GM19025 (cell line): Measurements from ENCODE around the gene SPSB4.
A peak's percentile ranks its signal among the peaks of the same experiment; 100 is the strongest.
"Not testable (repeated sequence)": the region's sequence is repeated elsewhere in the genome, so short reads cannot be mapped to it uniquely, and the experiment has no call there.

ENCODE experiments used
- ATAC-seq: cut with Tn5 transposase; IDR thresholded peaks from one replicate; pipeline ENCODE4 v1.9.1; 2021; ENCODE audit warnings: mild to moderate bottlenecking, low read depth, moderate library complexity; ENCODE audit not compliant: unreplicated experiment

SPSB4 gene

GRCh38 chr3:141093971-141094684, 43.0 kb downstream of the SPSB4 start:
- no peak for ATAC-seq

DNA sequence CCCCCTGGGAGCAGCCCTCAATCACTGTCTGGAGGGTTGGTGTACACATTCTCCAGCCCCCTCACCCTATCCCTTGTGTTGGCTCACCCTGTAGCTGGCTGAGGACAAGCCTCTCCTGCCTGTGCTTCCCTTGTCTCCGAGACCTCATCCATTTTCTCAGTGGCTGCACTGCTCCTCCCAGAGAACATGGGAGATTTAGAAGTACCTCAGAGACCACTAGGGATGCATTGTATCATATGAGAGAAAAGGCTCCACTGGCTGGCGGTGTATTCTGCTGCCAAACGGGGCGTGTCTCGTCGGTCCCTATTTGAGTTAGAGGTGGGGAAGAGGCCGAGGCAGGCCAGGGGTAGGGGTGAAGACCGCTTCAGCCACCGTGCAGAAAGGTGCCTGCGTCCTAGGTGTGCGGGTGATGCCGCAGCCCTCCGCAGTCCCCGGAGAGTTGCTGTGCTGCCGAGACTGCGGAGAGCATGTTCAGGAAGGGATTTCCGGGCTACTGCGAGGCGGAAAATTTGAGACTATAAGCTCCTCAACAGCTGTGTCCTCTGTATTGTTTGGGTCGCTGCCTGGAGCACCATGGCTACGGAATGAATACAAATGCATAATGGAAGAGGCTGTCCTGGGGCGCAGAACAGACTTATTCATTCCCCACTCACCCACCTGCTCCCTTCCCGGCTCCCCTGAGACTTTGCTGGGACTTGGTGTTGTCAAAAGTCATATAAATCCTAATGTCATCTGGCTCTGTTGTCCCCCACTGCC, 43.8 kb downstream of the SPSB4 start:
- no peak for ATAC-seq

DNA sequence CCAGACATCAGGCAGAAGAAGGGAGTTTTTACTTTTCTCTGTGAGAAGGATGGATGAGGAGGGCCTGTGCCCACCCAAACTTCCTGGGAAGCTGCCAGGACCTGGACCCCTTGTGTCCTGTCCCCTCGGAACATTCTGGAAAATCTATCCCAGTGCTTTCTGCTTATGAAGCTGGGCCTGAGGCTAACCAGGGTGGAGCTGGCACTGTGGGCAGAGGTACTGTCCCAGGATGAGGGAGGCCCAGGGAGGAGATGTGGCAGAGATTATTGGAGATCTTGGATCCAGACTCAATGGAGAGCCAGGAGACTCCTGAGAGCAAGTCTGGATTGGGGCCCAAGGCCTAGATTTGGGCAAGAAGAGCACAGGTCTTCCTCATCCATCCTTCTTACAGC, 44.4 kb downstream of the SPSB4 start:
- ATAC-seq: no peak

GRCh38 chr3:141096164-141096563, 45.0 kb downstream of the SPSB4 start:
- ATAC-seq: no peak

DNA sequence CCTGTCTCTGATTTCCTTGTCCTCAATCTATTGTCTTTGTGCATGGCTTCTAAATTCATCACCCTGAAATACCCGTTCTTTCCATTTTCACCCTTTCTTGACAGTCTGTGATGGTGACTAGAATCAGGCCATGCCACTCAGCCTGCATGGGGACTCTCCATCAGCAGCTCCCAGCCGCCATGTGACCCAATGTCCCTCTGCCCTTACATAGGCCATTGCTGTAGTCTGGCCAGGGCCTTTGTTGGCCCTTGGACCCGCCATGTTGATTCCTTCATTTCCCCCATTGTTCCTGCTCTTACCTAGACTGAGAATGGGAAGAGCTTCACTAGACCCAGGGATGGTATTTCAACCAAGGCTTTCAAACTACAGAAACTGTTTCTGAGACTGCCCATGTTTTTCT, 45.8 kb downstream of the SPSB4 start:
- no peak for ATAC-seq

DNA sequence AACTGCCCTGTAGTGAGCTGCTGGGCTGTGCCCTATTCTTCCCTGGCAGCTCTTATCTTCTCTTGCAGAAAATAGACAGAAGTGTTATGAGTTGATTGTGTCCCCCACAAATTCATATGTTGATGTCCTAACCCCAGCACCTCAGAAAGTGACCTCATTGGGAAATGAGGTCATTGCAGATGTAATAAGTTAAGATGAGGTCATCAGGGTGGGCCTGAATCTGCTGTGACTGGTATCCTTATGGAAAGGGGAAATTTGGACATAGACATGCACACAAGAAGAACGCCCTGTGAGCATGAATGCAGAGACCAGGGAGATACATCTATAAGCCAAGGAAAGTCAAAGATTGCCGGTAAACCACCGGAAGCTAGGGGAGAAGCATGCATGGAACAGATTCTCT, 49.0 kb downstream of the SPSB4 start:
- ATAC-seq: no peak

- ATAC-seq: no peak
Measured at GRCh38 chr3:141100531-141101320, 49.6 kb downstream of the SPSB4 start.

DNA sequence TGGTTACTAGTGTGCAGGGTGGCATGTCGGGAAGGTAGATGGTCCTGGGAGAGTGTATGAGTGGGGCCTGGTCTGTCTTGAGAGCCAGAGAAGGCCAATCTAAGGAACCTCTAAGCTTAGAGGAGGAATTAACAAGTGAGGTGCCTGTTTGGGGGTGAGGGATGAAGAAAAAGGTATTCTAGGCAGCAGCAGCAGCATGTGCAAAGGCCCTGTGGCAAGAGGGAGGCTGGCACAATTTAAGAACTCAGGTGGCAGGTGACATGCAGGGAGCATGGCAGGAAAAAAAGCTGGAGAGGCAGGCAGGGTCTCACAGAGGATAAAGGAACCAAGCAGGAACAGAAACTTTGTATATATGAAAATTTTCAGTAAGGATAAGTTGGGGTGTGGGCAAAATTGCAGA, 51.2 kb downstream of the SPSB4 start:
- no peak for ATAC-seq

DNA sequence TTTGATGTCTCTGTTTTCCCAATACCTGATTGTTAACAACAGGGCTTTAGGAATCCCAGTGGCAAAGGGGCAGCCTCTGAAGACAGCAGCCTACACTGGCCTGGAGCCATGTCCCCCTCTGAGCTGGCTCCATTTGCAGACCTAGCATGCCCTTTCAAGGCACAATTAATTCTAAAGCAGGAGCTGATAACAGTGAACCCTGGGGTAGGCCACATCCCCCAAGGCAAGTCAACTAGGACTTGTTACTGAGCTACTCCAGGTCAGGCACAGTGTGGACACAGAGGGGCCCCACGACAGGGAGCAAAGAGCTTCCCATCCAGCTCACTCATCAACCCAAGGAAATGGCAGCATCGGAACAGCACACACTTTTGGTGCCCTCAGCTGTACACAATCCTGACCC, 51.9 kb downstream of the SPSB4 start:
- no peak for ATAC-seq

DNA sequence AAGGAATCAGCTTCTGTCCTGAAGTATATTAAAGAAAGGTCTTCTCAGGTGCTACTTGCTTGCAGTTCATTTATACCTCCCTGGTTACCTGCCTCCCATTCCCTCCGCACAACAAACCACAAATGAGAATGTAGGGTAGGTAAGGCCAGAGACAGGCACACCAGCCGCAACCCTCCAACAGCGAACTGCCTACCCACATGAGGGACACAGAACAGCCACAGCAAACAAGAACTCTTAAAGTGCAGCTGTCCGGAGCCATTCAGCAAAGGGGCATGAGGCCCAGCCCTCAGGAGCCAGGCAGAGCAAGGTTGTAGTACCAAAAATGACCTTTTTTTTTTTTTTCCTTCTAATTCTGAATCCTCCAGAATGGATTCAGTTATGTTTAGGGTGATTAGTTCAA, 52.4 kb downstream of the SPSB4 start:
- no peak for ATAC-seq

GRCh38 chr3:141104151-141104821, 53.1 kb downstream of the SPSB4 start:
- no peak for ATAC-seq

- peak; percentile 93 for ATAC-seq
Measured at GRCh38 chr3:141105828-141106628, 54.9 kb downstream of the SPSB4 start.

GRCh38 chr3:141106842-141107241, 55.7 kb downstream of the SPSB4 start:
- ATAC-seq: no peak

- ATAC-seq: no peak
Measured at GRCh38 chr3:141108039-141108438, 56.9 kb downstream of the SPSB4 start.

DNA sequence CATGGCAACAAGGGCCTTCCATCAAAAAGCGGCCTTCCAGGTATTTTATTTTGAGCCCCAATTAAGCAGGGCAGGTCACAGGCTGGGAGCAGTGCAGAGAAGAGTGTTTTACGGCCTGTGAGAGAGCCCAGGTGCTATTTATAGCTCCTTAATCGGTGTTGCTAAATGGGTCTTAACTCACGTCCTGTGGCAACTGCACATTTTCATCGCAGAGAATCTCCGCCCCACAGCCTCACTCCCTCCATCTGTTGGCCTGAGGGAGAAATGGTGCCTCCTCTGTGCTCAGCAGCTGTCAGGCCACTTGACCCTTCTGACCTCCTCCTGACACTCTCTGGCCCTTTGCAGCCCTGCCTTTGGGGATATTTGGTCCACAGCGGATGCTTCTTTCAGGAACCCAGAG, 58.6 kb downstream of the SPSB4 start:
- ATAC-seq: no peak

- no peak for ATAC-seq
Measured at GRCh38 chr3:141110322-141110721, 59.2 kb downstream of the SPSB4 start.

DNA sequence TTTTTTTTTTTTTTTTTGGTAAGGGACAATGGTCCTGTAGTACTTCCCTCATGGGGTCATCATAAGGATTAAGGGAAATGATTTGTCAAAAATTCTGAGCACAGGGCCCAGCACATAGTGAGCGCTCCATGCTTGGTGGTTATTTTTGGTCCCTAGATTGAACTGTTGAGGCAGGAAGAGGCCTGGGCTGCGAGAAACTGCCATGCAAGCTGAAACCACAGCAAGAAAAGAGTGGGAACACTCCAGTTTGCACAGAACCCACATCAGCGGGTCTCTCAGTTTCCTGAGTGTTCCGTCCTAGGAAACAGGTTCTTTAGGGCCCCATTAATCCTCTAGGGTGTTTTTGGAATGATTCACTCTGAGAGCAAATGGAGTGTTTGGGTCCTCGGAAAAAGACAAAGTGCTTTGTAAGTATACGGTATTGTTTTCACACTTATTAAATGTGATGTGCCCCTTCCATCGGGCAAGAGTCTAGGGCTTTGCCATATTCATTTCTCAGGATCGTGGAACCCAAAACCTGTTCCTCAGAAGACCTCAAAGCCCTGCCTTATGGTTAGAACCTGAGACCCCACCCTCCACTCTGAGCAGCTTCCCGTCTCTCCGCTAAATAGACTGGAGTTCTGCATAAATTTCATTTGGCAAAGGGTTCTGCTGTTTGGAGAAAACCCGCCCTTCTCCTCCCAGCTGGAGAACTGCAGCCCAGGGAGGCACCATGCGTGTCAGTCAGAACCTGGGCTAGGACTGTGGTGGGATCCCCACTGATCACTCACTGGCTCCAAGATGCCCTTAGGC, 60.4 kb downstream of the SPSB4 start:
- ATAC-seq: no peak

- no peak for ATAC-seq
Measured at GRCh38 chr3:141112686-141113297, 61.6 kb downstream of the SPSB4 start.

DNA sequence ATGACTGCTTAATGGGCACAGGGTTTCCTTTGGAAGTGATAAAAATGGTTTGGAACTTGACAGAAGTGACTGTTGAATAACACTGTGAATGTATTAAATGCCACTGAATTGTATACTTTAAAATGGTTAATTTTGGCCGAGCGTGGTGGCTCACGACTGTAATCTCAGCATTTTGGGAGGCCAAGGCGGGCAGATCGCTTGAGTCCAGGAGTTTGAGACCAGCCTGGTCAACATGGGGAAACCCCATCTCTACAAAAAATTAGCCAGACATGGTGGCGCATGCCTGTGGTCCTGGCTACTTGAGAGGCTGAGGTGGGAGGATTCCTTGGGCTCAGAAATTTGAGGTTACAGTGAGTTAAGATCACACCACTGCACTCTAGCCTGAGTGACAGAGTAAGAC, 62.5 kb downstream of the SPSB4 start:
- ATAC-seq: not testable (repeated sequence)
